NCI-H1930 (cell line): ENCODE results near the gene CACNB1.
A peak's percentile ranks its signal among the peaks of the same experiment; 100 is the strongest.

Experiments used
- DNase-seq, 2 experiments: peaks; one replicate each; lab custom pipeline; 2025; lab: John Stamatoyannopoulos, UW

The CACNB1 gene

DNA sequence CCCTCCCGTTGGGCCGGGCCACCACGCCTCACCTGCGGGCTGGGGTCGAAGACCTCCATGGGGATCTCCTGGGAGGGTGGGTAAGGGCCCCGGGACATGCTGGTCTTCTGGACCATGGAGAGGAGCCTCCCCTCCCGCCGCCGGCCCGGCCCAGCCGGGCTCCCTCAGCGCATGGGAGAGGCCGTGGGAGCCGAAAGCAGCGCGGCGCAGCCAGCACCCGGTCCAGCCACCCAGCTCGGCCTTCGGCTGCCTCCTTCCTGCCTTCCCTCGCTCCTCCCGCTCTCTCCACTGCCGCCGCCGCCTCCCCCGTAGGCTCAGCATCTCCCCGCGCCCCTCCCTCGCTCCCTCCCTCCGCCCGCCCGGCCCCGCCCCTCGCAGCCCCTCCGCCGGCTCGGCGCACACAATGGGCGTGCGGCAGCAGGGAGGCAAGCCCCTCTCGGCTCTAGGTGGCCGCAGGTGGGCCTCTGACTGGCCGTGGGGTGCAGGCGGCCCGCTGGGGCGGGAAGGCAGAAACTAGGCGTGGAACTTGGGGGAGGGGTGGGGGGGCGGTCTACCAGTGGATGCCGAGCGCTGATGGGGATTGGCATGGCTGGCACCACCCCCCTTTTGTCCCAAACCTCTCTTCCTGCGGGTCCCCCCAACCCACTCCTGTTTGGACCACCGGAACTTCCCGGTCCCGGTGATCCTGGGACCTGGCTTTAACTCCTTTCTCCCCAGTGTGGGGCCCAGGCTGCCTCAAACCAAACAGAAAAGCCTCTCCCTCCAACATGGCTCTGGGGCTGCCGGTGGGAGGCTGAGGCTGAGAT, at the start of gene CACNB1:
Gene CACNB1, minus strand, starts transcription at position 290 of the 806 bp plus-strand sequence. Its CDS starts 174 bp downstream, at position 116.
- DNase-seq, result peak; percentile 46 to 57

DNA sequence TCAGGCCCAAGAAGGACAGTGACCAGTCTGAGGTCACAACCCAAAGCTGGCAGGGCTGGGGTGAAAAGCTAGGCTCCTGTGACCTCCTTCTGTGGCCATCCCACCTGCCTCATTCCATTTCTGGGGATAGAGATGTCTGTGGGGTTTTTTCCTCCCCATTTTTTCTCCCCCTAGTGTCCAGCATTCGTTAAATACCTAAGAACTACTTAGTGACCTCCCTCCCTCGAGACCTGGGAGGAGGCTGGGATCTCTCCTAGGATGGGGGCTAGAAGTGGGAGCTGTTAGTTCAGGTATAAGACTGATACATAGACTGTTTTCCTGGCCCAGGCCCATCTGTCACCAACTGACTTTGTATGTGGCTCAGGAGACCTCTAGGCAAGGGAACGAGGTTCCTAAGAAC, 48.8 kb upstream of the CACNB1 start:
- no peak for DNase-seq

- peak; percentile 61 to 79 for DNase-seq
Measured at GRCh38 chr17:39244600-39245570, 47.4 kb upstream of the CACNB1 start.

- no peak for DNase-seq
Measured at GRCh38 chr17:39244016-39244599, 46.6 kb upstream of the CACNB1 start.

DNA sequence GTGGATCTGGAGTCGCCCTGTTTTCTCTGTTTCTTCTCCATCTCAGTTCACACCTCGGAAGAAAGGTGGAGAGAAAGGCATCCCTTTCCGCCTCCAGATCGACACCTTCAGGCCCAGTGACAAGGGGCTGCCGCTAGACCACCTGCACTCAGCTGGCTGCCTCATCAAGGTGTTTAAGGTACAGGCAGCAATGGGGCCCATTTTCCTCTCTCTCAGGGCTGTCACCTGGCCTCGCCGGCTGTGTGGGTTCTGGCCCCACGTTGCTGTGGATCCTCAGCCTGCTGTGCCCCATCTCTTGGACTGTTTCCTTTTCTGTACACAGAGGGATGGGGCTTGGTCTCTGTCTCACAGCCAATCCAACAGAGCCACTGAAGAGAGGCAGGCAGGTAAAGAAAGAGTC, 45.7 kb upstream of the CACNB1 start:
- DNase-seq, result no peak

- DNase-seq, result no peak
Measured at GRCh38 chr17:39240631-39241030, 43.2 kb upstream of the CACNB1 start.

DNA sequence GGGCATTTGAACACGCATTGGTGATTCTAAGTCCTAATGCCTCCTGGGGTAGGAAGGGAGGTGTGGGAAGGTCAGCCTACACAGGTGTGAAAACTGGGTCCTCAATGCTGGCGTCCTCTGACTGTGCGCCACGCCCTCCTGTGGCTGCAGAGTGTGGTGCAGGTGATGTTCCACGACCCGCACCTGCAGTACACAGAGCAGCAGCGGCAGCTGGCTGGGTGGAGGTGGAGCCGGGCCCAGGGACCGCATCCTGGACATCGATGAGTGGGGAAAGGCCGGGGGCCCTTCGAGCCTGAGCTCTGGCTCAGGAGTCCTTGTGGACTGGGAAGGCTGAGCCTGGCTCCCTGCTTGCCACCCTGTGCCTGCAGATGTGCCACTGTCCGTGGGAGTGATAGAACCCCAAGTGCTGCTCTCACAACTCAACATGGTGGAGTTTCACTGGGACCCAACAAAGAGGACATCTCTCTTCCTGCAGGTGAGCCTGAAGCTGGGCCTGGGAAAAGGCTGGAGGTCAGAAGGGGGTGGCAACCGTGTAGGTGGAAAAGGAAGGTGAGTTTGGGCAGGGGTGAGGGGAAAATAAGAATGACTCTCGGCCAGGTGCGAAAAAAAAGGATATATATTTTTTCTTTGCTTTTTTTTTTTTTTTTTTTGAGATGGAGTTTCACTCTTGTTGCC, 42.3 kb upstream of the CACNB1 start:
- DNase-seq, result peak; percentile 33 to 56

GRCh38 chr17:39238311-39238972, 41.0 kb upstream of the CACNB1 start:
- DNase-seq, result no peak

DNA sequence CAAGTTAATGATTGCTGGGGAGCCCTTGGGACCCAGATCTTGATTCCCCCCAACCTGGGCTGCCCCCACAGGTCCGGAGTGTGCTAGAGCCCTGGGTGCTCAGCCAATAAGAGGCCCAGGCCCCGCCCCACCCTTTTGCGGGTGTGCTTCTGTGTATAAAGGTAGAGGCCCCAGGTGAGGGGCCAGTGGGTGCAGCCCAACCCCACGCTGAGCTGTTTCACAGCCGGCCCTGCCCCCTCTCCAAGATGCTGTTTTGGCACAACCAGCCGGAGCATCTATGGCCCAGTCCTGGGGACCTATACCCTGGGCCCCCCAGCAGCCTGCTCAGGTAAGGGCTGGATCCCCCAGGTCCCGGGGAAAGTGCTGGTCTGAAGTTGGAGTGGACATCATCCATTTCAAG, 40.1 kb upstream of the CACNB1 start:
- no peak for DNase-seq

DNA sequence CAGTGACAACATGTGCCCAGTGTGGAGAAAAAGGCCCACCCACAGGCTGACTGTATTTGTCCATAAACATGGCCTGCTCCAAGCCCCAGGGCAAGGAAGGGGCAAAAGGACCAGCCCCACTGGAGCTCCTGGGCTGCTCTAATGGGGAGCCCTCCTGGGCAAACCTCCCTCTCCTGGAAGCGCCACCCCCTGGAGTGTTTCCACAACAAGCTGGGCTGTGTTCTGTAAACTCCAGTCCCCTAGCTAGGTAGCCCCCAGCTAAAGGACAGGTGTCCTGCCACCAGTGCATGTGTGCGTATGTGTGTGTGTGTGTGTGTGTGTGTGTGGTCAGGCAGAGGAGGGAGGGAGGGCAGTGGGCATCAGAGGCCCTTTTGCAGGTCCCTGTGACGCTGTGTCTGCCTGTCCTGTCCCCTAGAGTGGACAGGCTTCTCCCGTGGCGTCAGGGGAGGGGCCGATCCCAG, 39.5 kb upstream of the CACNB1 start:
- no peak for DNase-seq

DNA sequence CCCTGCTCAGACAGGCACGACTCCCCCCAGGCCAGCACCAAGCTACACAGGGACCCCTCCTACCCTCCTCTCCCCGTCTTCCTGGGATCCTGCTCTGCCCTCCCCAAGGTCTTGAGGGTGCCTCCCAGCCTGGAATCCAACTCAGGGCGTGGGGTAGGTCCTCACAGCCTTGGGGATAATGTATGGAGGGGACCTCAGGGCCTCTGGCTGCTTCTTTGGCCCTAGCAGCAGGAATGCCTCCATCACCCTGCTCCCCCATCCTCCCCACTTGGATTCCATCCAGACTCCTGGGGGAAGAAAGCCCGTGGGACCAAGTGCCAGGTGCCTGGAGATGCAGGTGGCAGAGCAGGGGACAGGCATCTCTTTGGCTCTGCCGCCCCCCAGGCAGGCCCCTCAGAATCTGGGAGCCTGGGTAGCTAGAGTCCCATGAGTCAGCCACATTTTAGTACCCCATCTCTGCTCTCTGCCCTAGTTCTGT, 39.0 kb upstream of the CACNB1 start:
- no peak for DNase-seq

DNA sequence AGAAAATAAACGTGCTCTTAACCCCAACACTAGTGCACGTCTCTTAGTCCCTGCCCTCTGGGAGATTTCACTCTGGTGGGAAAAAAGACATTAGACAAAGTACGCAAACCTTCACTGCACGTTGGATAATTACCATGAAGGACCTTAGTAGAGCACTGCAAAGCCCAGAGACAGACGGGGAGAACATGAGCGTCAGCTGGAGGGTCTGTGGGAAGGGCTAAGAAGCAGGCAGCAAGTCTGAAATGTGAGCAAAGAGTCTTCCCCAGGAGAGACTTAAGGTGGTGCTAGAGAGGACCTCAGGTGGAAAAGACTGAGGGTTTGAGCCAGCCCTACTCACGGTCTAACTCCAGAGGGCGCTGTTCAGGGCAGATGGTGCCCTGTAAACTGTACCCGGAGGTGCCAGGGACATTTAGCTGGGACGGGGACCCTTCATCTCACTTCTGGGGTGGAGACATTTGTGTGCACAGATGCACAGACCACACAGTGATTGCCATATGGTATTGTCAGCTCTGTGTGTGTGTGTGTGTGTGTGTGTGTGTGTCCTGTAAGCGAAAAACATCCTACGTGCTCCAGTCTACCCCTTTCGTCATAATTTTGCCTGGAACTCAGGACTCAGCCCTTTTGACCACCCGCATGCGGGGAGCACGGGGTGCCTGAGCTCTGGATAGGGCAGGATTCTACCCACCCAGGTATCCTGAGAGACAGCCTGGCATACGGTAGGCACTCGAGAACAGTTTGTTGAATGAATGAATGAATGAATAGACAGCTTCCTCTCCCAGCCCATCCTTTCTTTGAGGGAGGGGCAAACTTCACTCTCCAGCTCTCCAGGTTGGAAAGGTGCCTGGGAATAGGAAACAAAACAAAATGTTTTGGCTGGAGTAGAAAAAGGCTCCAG, 38.3 kb upstream of the CACNB1 start:
- peak; percentile 49 to 64 for DNase-seq

DNA sequence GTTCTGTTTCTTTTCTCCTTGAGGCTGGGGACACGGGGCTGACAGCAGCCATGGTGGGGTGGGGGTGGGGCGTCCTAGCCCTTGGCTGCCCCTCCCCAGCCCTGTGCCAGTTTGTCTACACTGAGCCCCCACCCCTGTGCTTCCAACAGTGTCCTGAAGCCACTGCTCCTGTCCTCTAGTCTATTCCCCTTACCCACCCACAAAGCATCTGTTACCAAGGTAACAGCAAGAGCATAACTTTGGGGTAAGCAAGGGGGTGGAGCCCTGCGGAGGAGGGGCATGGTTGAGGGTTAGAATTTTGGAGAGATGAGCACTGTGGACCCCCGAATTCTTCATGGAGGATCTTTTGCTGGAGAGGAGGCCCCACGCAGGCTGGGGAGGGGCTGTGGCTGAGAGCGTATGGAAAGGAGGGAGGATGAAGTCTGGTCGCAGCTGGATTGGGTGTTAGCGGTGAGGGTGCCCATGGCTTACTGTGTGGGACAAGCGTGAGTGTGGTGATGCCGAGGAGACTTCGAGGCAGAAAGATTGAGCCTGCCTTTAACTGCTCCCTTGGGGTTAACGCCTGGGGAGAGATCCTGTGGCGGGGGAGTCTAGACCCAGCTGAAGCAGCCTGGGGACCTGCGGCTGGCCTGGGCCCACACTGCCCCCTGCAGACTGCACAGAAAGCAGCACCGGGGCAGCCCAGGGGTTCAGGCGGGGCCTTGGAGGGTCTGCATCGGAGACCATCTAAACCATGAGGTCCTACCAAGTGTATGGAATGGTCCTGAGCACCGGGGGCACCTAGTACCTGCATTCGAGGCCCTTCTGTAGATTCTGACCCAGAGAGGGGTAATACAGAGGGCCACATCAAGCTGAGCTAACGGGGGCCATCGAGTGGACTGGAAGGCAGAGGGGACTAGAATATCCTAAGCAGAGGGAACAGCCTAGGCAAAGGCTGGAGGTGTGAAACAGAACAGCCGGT, 34.4 kb upstream of the CACNB1 start:
- DNase-seq, result no peak

- DNase-seq, result no peak
Measured at GRCh38 chr17:39231091-39231561, 33.7 kb upstream of the CACNB1 start.

DNA sequence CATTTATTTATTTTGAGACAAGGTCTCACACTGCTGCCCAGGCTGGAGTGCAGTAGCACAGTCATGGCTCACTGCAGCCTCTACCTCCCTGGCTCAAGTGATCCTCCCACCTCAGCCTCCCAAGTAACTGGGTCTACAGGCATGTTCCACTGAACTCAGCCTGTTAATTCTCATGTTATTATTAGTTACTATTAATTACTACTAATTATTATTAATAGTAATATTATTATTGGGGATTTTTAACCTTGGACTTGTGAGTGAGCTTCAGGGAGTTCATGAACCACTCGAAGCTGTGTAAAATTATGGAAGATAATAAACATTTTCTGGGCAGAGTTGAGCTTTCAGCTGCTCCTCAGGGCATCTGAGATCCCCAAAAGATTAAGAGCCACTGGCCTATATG, 32.9 kb upstream of the CACNB1 start:
- no peak for DNase-seq

DNA sequence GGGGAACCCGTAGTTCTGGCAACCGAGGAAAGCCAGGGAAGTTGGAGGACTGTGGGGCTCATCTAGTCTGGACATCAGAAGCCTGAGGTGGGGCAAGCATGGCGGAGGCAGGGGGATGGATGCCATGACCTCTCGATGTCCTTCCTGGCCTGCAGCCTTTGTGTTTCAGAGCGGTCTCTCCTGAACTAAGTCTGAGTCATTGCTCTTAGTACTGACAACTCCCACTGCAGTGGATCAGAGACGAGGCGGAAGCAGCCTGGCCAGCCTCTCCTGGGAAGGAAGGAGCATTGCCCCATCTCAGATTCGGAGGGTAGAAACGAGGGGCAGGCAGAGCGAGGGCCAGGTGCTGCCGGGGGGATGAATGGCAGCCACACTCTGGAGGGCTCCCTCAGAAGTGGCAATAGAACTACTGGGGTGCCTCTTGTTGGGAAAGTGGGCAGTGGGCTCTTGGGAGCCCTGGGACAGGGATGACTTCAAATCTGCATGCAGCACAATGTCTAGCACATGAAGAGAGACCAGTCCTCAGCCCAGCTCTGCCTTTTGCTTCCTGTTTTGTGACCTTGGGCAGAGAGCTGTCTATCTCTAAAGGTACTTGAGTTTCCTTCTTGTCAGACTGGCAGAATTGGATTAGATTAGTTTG, 31.9 kb upstream of the CACNB1 start:
- no peak for DNase-seq

DNA sequence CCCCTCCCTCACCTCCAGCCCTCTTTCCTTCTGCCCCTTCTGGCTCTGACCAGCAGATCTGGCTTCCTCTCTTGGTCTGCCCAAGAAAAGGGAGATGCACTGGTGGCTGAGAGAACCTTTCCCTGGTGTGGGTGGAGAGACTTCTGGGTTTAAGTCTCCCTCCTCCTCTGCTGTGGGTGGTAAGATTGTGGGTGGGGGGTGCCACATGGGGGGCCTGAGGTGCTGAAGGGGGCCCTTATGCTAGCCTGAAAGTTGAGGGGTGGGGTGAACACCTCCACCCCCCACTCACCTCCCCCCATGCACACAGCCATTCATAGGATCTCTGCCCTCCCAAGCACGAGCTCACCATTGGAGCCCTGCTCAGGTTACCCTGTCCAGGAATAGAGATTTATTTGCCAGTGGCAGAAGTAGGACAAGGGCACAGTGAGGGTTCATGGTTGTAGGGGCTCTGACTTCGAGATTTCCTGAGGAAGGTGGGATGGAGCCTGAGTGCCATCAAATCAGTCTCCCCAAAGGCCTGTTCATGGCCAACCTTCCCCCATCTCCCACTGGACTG, 30.0 kb upstream of the CACNB1 start:
- DNase-seq, result no peak
